SK-N-SH treated with all-trans-retinoic acid at 6 μM for 48 hours (cell line): Measurements from ENCODE around the gene PLEKHN1.
A peak's percentile ranks its signal among the peaks of the same experiment; 100 is the strongest.
"Not testable (repeated sequence)": the region's sequence is repeated elsewhere in the genome, so short reads cannot be mapped to it uniquely, and the experiment has no call there.

Source experiments
- ATAC-seq: fragments of 200-7000 bp; cut with Tn5 transposase; 3 replicates; pipeline ENCODE4 v1.9.1; 2020; ENCODE audit warnings: mild to moderate bottlenecking, moderate library complexity
- ARNTL ChIP-seq: fragments of 450-650 bp; formaldehyde crosslinking; IDR thresholded peaks from 2 replicates; pipeline ENCODE4 v1.5.0; 2020; ENCODE audit warnings: low read depth, mild to moderate bottlenecking, moderate library complexity, borderline replicate concordance
- BACH2 ChIP-seq: fragments of 250-450 bp; sonication (Bioruptor Pico); IDR thresholded peaks from 2 replicates; pipeline ENCODE4 v1.9.0; 2021; ENCODE audit warnings: mild to moderate bottlenecking, borderline replicate concordance
- CSDC2 ChIP-seq: fragments of 250-450 bp; sonication (Bioruptor Pico); IDR thresholded peaks from 2 replicates; pipeline ENCODE4 v1.5.0; 2020; ENCODE audit warnings: mild to moderate bottlenecking, moderate library complexity
- ESRRG ChIP-seq: fragments of 250-450 bp; sonication (Bioruptor Pico); IDR thresholded peaks from 2 replicates; pipeline ENCODE4 v1.6.1; 2021; ENCODE audit warnings: mild to moderate bottlenecking
- GLIS3 ChIP-seq: fragments of 250-450 bp; sonication (Bioruptor Pico); IDR thresholded peaks from 2 replicates; pipeline ENCODE4 v1.5.0; 2020; ENCODE audit warnings: mild to moderate bottlenecking, moderate library complexity
- ISL1 ChIP-seq: fragments of 250-450 bp; sonication (Bioruptor Pico); IDR thresholded peaks from 2 replicates; pipeline ENCODE4 v2.1.2; 2022; ENCODE audit warnings: mild to moderate bottlenecking, moderate library complexity
- OSR1 ChIP-seq: fragments of 250-450 bp; sonication (Bioruptor Pico); IDR thresholded peaks from 2 replicates; pipeline ENCODE4 v1.8.0; 2022; ENCODE audit warnings: moderate library complexity, mild to moderate bottlenecking, inconsistent platforms
- PPARA ChIP-seq: fragments of 250-450 bp; sonication (Bioruptor Pico); IDR thresholded peaks from 2 replicates; pipeline ENCODE4 v1.5.0; 2020; ENCODE audit warnings: mild to moderate bottlenecking, borderline replicate concordance
- RARB ChIP-seq: fragments of 250-450 bp; sonication (Bioruptor Pico); IDR thresholded peaks from 2 replicates; pipeline ENCODE4 v1.8.0; 2021; ENCODE audit warnings: mild to moderate bottlenecking, moderate library complexity
- SNAI2 ChIP-seq: fragments of 250-450 bp; sonication (Bioruptor Pico); IDR thresholded peaks from 2 replicates; pipeline ENCODE4 v1.5.0; 2020; ENCODE audit warnings: mild to moderate bottlenecking, moderate library complexity
- TCF4 ChIP-seq: fragments of 250-450 bp; sonication (Bioruptor Pico); IDR thresholded peaks from 2 replicates; pipeline ENCODE4 v1.8.0; 2021; ENCODE audit warnings: mild to moderate bottlenecking, moderate library complexity, borderline replicate concordance
- TOX ChIP-seq: fragments of 250-450 bp; sonication (Bioruptor Pico); IDR thresholded peaks from 2 replicates; pipeline ENCODE4 v1.8.0; 2021; ENCODE audit warnings: mild to moderate bottlenecking, moderate library complexity, borderline replicate concordance
- ZFP3 ChIP-seq: fragments of 250-450 bp; sonication (Bioruptor Pico); IDR thresholded peaks from 2 replicates; pipeline ENCODE4 v1.5.0; 2020; ENCODE audit warnings: mild to moderate bottlenecking, moderate library complexity
- ZFP30 ChIP-seq: fragments of 450-650 bp; formaldehyde crosslinking; IDR thresholded peaks from 2 replicates; pipeline ENCODE4 v1.5.0; 2022; ENCODE audit warnings: mild to moderate bottlenecking, moderate library complexity
- ZNF565 ChIP-seq: fragments of 450-650 bp; formaldehyde crosslinking; conservative IDR thresholded peaks from 2 replicates; pipeline ENCODE4 v1.5.0; 2020; ENCODE audit warnings: low read depth, mild to moderate bottlenecking, moderate library complexity
- ZNF70 ChIP-seq: fragments of 450-650 bp; formaldehyde crosslinking; IDR thresholded peaks from 2 replicates; pipeline ENCODE4 v1.5.0; 2020; ENCODE audit warnings: mild to moderate bottlenecking, moderate library complexity
- ZNF8 ChIP-seq: fragments of 450-650 bp; formaldehyde crosslinking; IDR thresholded peaks from 2 replicates; pipeline ENCODE4 v1.5.0; 2020; ENCODE audit warnings: mild to moderate bottlenecking, moderate library complexity
- TF ChIP-seq, protein P1 (sequence below): fragments of 250-450 bp; sonication (Bioruptor Pico); IDR thresholded peaks from 2 replicates; pipeline ENCODE4 v1.8.0; 2020; ENCODE audit warnings: mild to moderate bottlenecking, moderate library complexity, borderline replicate concordance
- TF ChIP-seq, protein P2 (sequence below): fragments of 250-450 bp; sonication (Bioruptor Pico); IDR thresholded peaks from 2 replicates; pipeline ENCODE4 v1.5.0; 2020; ENCODE audit warnings: mild to moderate bottlenecking, moderate library complexity
- TF ChIP-seq, protein P3 (sequence below): fragments of 250-450 bp; sonication (Bioruptor Pico); IDR thresholded peaks from 2 replicates; pipeline ENCODE4 v1.5.1; 2021; ENCODE audit warnings: mild to moderate bottlenecking, moderate library complexity
- TF ChIP-seq, protein P4 (sequence below): fragments of 250-450 bp; sonication (Bioruptor Pico); IDR thresholded peaks from 2 replicates; pipeline ENCODE4 v1.8.0; 2021; ENCODE audit warnings: low read depth, mild to moderate bottlenecking, moderate library complexity, borderline replicate concordance

The PLEKHN1 gene

DNA sequence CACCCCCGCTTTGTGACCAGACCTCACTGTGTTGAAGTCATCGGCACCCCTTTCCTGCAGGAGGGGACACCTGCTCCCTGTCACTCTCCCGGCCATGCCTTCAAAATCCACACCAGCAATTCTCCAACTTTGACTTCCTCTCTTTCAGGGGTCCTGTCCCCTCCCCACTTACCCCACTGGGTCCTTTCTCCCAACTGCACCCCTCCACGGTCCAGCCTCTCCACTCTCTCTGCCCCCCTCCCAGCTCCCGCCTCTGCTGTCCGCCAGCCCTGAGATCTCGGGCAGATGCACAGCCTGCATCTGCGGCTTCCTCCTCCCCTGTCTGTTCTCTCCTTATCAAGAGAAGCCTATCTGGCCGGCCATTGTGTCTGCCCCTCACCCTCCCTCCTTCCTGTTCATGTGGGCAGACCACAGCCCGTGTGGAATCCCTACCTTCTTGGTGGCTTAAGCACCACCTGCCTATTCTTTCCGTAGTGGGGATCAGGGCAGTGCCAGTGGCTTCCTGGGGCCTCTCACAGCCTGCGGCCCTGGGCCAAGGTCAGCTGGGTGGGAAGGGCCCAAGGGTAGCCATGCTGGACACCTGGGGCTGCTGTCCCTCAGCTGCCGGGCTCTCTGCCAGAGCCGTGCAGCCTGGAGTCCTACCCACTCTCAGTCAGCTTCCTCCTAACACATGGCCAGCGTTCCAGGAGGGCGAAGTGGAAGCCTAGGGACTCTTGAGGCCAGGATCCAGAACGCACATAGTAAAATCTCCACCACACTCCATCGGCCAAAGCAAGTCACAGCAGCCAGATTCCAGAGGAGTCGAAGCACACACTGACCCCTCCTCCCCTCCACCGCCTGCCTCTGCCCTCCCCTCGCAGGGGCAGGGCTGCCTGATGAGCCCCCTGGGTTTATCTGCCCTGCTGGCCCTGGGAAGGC is 38.8 kb downstream of the PLEKHN1 start:
- TF ChIP-seq TCF4 (CRISPR knock-in tag) = peak; percentile 44; the same call in 1 of the 2 replicates
- TF ChIP-seq, protein P1, sequence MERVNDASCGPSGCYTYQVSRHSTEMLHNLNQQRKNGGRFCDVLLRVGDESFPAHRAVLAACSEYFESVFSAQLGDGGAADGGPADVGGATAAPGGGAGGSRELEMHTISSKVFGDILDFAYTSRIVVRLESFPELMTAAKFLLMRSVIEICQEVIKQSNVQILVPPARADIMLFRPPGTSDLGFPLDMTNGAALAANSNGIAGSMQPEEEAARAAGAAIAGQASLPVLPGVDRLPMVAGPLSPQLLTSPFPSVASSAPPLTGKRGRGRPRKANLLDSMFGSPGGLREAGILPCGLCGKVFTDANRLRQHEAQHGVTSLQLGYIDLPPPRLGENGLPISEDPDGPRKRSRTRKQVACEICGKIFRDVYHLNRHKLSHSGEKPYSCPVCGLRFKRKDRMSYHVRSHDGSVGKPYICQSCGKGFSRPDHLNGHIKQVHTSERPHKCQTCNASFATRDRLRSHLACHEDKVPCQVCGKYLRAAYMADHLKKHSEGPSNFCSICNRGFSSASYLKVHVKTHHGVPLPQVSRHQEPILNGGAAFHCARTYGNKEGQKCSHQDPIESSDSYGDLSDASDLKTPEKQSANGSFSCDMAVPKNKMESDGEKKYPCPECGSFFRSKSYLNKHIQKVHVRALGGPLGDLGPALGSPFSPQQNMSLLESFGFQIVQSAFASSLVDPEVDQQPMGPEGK (CRISPR knock-in tag) = no peak
- no peak for TF ChIP-seq ZNF565
- TF ChIP-seq, all 23 proteins: peak for 1
- ATAC-seq = peak; percentile 50

DNA sequence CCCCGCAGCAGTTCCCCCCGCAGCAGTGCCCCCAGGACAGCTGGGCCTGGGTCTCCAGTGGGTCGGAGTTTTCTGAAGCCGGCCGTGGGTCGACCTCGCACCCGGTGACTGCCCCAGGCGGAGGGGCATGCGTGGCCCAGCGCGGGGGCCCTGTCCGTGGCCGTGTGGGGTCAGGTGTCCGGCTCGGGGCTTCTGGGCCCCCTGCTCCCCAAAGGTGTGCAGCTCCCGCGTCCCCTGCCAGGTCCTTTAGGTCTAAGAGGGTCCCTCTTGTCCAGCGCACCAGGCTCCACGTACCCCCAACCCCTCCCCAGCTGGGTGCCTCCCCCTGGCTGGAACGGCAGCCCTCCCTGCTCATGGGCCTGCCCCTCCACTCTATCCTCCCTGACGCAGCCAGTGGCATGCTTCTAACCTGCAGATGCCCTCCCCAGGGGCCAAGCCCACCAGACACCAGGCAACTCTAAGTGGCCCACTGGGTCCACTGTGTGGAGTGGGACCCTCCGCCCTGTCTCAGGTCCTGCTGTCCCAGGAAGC is 39.6 kb downstream of the PLEKHN1 start:
- TF ChIP-seq SNAI2 (CRISPR knock-in tag) (no peak), OSR1 (CRISPR knock-in tag) (no peak), ARNTL (CRISPR knock-in tag) (no peak), PPARA (CRISPR knock-in tag) (no peak), ZNF8 (CRISPR knock-in tag) (no peak), ESRRG (no peak), CSDC2 (CRISPR knock-in tag) (no peak), GLIS3 (CRISPR knock-in tag) (no peak), ZNF565 (no peak), ZFP30 (no peak)
- TF ChIP-seq, protein P2, sequence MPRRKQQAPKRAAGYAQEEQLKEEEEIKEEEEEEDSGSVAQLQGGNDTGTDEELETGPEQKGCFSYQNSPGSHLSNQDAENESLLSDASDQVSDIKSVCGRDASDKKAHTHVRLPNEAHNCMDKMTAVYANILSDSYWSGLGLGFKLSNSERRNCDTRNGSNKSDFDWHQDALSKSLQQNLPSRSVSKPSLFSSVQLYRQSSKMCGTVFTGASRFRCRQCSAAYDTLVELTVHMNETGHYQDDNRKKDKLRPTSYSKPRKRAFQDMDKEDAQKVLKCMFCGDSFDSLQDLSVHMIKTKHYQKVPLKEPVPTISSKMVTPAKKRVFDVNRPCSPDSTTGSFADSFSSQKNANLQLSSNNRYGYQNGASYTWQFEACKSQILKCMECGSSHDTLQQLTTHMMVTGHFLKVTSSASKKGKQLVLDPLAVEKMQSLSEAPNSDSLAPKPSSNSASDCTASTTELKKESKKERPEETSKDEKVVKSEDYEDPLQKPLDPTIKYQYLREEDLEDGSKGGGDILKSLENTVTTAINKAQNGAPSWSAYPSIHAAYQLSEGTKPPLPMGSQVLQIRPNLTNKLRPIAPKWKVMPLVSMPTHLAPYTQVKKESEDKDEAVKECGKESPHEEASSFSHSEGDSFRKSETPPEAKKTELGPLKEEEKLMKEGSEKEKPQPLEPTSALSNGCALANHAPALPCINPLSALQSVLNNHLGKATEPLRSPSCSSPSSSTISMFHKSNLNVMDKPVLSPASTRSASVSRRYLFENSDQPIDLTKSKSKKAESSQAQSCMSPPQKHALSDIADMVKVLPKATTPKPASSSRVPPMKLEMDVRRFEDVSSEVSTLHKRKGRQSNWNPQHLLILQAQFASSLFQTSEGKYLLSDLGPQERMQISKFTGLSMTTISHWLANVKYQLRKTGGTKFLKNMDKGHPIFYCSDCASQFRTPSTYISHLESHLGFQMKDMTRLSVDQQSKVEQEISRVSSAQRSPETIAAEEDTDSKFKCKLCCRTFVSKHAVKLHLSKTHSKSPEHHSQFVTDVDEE (CRISPR knock-in tag) = no peak
- ATAC-seq = no peak

DNA sequence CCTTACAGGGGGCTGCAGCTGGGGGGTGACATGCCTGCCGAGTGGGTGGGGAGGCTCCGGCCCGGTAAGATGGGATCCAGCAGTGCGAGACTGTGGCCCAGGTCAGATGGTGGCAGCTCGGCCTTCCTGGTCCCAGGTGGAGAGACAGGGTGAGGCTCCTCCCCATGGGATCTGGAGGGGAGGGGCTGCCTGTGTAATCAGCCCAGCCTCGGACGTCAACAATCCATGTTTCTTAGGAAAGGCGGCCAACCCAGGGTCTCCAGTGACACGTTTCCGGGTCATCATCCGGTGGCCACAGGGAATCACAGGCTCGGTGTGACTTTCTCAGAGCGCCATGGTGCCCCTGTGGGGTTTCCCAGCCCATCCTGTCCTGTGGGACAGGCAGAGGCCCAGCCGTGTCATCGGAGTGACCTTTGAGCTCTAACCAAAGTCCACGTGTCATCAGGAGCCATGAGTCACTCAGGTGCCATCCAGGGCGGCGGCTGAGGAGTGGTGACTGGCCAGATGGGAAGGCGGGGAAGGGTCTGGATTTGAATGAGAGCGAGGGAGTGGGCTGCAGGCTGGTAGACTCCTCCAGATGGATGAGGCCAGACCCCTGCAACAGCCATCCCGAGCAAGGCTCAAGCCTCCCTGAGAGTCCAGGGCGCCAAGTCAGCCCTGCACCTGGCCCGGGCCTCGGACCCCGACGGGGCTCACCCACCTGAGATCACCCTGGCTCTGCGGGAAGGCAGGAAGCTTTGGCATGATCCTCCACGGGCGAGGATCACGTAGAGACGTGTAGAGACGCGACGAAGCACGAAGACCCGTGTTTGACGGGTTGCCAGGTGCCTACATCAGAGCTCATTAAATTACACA is 40.2 kb downstream of the PLEKHN1 start:
- ATAC-seq = no peak
- TF ChIP-seq ISL1 (no peak), OSR1 (CRISPR knock-in tag) (no peak), ZNF8 (CRISPR knock-in tag) (no peak), ZFP3 (CRISPR knock-in tag) (no peak), TOX (CRISPR knock-in tag) (no peak), ZFP30 (no peak), BACH2 (CRISPR knock-in tag) (no peak), RARB (CRISPR knock-in tag) (no peak), ZNF565 (no peak), CSDC2 (CRISPR knock-in tag) (no peak), TCF4 (CRISPR knock-in tag) (no peak), ZNF70 (CRISPR knock-in tag) (no peak), SNAI2 (CRISPR knock-in tag) (no peak), ARNTL (CRISPR knock-in tag) (no peak)
- TF ChIP-seq, protein P3, sequence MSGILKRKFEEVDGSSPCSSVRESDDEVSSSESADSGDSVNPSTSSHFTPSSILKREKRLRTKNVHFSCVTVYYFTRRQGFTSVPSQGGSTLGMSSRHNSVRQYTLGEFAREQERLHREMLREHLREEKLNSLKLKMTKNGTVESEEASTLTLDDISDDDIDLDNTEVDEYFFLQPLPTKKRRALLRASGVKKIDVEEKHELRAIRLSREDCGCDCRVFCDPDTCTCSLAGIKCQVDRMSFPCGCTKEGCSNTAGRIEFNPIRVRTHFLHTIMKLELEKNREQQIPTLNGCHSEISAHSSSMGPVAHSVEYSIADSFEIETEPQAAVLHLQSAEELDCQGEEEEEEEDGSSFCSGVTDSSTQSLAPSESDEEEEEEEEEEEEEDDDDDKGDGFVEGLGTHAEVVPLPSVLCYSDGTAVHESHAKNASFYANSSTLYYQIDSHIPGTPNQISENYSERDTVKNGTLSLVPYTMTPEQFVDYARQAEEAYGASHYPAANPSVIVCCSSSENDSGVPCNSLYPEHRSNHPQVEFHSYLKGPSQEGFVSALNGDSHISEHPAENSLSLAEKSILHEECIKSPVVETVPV = no peak
- TF ChIP-seq, protein P4, sequence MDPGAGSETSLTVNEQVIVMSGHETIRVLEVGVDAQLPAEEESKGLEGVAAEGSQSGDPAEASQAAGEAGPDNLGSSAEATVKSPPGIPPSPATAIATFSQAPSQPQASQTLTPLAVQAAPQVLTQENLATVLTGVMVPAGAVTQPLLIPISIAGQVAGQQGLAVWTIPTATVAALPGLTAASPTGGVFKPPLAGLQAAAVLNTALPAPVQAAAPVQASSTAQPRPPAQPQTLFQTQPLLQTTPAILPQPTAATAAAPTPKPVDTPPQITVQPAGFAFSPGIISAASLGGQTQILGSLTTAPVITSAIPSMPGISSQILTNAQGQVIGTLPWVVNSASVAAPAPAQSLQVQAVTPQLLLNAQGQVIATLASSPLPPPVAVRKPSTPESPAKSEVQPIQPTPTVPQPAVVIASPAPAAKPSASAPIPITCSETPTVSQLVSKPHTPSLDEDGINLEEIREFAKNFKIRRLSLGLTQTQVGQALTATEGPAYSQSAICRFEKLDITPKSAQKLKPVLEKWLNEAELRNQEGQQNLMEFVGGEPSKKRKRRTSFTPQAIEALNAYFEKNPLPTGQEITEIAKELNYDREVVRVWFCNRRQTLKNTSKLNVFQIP (CRISPR knock-in tag) = no peak
- TF ChIP-seq, protein P1 (CRISPR knock-in tag) = no peak

DNA sequence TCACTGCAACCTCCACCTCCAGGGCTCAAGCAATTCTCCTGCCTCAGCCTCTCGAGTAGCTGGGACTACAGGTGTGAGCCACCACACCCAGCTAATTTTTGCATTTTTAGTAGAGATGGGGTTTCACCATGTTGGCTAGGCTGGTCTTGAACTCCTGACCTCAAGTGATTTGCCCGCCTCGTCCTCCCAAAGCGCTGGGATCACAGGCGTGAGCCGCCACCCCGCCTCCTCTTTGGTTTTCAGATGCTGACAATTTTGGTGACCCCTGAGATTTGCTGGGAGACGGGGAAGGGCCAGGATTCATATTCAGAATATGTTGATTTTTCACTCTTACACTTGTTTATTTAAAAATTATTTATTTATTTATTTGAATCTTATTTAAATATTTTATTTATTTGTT is 43.8 kb downstream of the PLEKHN1 start:
- ATAC-seq = not testable (repeated sequence)
